Chondrocyte (in vitro differentiated cells): ENCODE results near the gene CEP97. TPM values are rescaled to one million over a fixed set of nuclear protein-coding genes. Genes with fewer than 3 reads are reported as not detected.
A peak's percentile ranks its signal among the peaks of the same experiment; 100 is the strongest.

Experiments
- DNase-seq: peaks from one replicate; pipeline ENCODE4 v3.0.0; 2021; ENCODE audit warnings: mixed read lengths, low spot score
- H3K27ac Mint-ChIP-seq: one replicate; pipeline ENCODE4 v1.8.0; 2021; ENCODE audit warnings: mild to moderate bottlenecking, moderate library complexity, mixed read lengths; ENCODE audit not compliant: unreplicated experiment
- H3K27me3 Mint-ChIP-seq: 2 replicates; pipeline ENCODE4 v1.8.0; 2021; ENCODE audit warnings: low read depth, mixed read lengths
- H3K36me3 Mint-ChIP-seq: 2 replicates; pipeline ENCODE4 v1.8.0; 2021; ENCODE audit warnings: low read depth, mixed read lengths
- H3K4me1 Mint-ChIP-seq: 2 replicates; pipeline ENCODE4 v1.8.0; 2021; ENCODE audit warnings: low read depth, mild to moderate bottlenecking, mixed read lengths
- H3K4me3 Mint-ChIP-seq: one replicate; pipeline ENCODE4 v1.8.0; 2021; ENCODE audit warnings: mild to moderate bottlenecking, moderate library complexity, mixed read lengths; ENCODE audit not compliant: unreplicated experiment
- H3K9me3 Mint-ChIP-seq: 2 replicates; pipeline ENCODE4 v1.8.0; 2021; ENCODE audit warnings: low read depth, mixed read lengths
- total RNA-seq: library from RNA; stranded (reverse); gene quantifications from 3 replicates; pipeline ENCODE4 v1.2.1, GENCODE V29; 2021
- TF ChIP-seq, protein P1 (sequence below): fragments of 200-600 bp; sonication (generic); IDR thresholded peaks from 2 replicates; pipeline ENCODE4 v1.5.0; 2021; ENCODE audit warnings: antibody characterized with exemption, mild to moderate bottlenecking, moderate library complexity

Gene CEP97
- total RNA-seq, 1 donor from 2014 or later: 11.8 TPM

DNA sequence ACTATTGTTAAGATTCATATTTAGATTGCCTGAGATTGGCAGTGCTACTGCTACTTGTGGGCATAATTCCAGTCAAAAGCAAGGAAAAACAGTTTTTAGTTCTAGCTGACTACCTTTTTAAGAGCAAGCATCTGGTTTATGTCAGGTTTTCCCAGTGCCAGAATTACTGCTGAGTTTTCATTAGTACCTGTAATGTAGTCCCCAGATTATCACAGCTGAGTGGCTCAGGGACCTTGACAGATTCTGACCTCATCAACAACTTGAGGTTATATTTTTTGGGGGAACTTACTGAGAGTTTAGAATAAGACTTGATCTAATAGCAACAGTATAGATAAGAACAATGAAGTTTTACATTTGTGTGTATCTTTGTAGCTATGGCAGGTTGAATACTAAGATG lies 85.6 kb downstream of the CEP97 start:
- H3K9me3 Mint-ChIP-seq: no peaks in the 10 kb centered on the region
- no peak overlapping the region for H3K27ac Mint-ChIP-seq

DNA sequence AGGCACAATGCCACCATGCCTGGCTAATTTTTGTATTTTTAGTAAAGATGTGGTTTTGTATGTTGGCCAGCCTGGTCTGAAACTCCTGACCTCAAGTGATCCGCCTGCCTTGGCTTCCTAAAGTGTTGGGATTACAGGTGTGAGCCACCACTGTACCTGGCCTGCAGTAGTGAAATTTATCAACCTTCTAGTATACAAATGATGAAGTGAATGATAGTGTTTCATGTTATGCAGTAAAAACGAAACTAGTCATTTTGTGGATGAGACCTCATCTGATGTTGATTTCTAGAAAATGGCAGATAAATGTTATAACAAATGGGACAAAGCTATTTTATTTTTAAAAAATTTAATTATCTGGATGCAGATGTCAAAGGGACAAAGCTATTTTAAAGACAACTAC lies 87.5 kb downstream of the CEP97 start:
- TF ChIP-seq, protein P1, sequence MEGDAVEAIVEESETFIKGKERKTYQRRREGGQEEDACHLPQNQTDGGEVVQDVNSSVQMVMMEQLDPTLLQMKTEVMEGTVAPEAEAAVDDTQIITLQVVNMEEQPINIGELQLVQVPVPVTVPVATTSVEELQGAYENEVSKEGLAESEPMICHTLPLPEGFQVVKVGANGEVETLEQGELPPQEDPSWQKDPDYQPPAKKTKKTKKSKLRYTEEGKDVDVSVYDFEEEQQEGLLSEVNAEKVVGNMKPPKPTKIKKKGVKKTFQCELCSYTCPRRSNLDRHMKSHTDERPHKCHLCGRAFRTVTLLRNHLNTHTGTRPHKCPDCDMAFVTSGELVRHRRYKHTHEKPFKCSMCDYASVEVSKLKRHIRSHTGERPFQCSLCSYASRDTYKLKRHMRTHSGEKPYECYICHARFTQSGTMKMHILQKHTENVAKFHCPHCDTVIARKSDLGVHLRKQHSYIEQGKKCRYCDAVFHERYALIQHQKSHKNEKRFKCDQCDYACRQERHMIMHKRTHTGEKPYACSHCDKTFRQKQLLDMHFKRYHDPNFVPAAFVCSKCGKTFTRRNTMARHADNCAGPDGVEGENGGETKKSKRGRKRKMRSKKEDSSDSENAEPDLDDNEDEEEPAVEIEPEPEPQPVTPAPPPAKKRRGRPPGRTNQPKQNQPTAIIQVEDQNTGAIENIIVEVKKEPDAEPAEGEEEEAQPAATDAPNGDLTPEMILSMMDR: no peak
- H3K36me3 Mint-ChIP-seq: peaks cover 5% of the 10 kb centered on the region
- H3K27ac Mint-ChIP-seq: no peak overlapping the region
- H3K27me3 Mint-ChIP-seq: no peaks in the 10 kb centered on the region
- H3K9me3 Mint-ChIP-seq: no peaks in the 10 kb centered on the region
- no peak for DNase-seq
- no peak overlapping the region for H3K4me3 Mint-ChIP-seq
- peaks cover 25% of the 10 kb centered on the region for H3K4me1 Mint-ChIP-seq

More for the DNA sequence above, 85.6 kb downstream of the CEP97 start:
- no peak for DNase-seq
- no peak overlapping the region for H3K4me3 Mint-ChIP-seq
- H3K36me3 Mint-ChIP-seq: peaks cover 3% of the 10 kb centered on the region
- H3K27me3 Mint-ChIP-seq: no peaks in the 10 kb centered on the region
- TF ChIP-seq, protein P1: no peak
- H3K4me1 Mint-ChIP-seq: peaks cover 16% of the 10 kb centered on the region

DNA sequence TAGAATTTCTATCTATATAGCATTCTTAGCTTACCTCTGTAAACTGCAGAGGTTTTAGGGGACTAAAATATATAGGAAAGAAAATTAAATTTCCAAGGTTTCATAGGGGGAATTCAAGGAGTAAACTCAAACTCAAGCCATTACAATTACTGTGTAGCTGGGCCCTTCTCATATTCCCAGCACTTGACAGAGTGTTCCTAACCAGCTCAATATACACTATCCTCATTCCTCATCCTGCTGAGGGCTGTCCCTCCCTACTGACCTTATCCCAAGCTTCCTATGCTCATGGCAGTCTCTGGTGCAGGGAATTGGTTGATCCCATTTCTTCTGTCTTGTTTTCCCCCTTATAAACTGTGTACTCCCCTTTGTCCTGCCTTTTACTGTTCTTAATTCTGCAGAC lies 88.5 kb downstream of the CEP97 start:
- H3K9me3 Mint-ChIP-seq: no peaks in the 10 kb centered on the region
- TF ChIP-seq, protein P1: no peak
- no peaks in the 10 kb centered on the region for H3K27me3 Mint-ChIP-seq
- H3K36me3 Mint-ChIP-seq: peaks cover 8% of the 10 kb centered on the region
- DNase-seq: no peak
- H3K4me3 Mint-ChIP-seq: no peak overlapping the region
- H3K27ac Mint-ChIP-seq: no peak overlapping the region
- peaks cover 25% of the 10 kb centered on the region for H3K4me1 Mint-ChIP-seq

DNA sequence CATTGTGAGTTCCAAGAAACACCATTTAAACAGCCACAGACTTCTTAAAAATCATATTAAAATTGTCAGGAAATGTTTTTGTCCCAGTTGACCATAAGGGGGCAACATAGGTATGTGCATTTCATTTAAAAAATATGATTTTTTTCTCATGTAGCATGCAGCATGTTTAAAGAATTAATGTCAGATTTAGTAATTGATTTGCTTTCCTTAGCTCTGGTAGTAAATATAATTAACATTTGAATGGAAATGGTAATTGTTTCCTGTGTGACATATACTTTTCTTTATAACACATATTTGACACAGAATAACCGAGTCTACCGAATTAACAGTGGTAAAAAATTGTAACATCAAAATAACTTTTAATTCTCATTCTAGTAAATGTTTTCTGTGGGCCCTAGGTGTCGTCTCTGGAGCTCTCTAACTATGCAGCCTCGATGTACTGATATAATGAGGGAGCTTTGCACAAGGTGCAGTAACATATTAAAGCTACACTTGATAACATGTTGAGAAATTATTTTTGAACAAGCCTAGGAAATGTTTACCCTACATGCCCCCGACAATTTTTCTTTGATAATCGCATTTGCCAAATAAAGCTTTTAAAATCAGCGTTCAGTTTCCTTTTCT lies 89.5 kb downstream of the CEP97 start:
- Mint-ChIP-seq H3K4me3 (no peak overlapping the region), H3K4me1 (peaks cover 24% of the 10 kb centered on the region), H3K36me3 (peaks cover 10% of the 10 kb centered on the region), H3K9me3 (no peaks in the 10 kb centered on the region), H3K27ac (no peak overlapping the region), H3K27me3 (no peaks in the 10 kb centered on the region)
- TF ChIP-seq, protein P1: peak; percentile 92
- no peak for DNase-seq

DNA sequence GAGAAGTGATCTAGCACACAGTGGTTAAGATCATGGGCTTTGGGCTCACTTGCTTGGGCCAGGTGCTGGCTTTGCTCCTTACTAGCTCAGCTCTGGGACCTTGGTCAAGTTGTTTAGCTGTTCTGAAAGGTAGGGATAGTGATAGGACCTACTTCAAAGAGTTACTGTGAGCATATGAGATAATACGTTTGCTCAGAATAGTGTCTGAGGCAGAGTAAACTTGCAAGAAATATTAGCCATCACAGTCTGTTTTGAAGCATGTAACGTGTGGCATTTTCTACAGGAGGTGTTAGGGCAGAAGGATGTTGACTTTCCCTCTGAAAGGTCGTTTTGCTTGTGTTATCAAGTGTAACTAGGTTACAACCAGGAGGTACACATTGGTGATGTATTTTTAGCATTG lies 90.4 kb downstream of the CEP97 start:
- Mint-ChIP-seq H3K9me3 (no peaks in the 10 kb centered on the region), H3K27me3 (no peaks in the 10 kb centered on the region), H3K36me3 (peaks cover 12% of the 10 kb centered on the region), H3K4me1 (peaks cover 15% of the 10 kb centered on the region), H3K4me3 (no peak overlapping the region), H3K27ac (no peak overlapping the region)
- TF ChIP-seq, protein P1: no peak
- DNase-seq: no peak
